Activated CD4-positive, alpha-beta T cell treated with anti-CD3 and anti-CD28 coated beads for 36 hours (primary cell): ENCODE data around the gene ADAP1. TPM values are rescaled to one million over a fixed set of nuclear protein-coding genes. Genes with fewer than 3 reads are reported as not detected.
A peak's percentile ranks its signal among the peaks of the same experiment; 100 is the strongest.
"Not testable (repeated sequence)": the region's sequence is repeated elsewhere in the genome, so short reads cannot be mapped to it uniquely, and the experiment has no call there.

Experiments
- ATAC-seq: fragments of 200-7000 bp; cut with Tn5 transposase; one replicate; pipeline ENCODE4 v1.10.0; 2021; ENCODE audit warnings: mild to moderate bottlenecking, moderate library complexity
- CTCF ChIA-PET: fragments of 350-600 bp; sonication (Branson Sonifier 250); formaldehyde crosslinking; loops from one replicate; lab custom pipeline; 2021; ENCODE audit warnings: antibody characterized with exemption; lab: Charles Lee
- POLR2A ChIA-PET: fragments of 350-600 bp; sonication (Branson Sonifier 250); formaldehyde crosslinking; loops from one replicate; lab custom pipeline; 2021; ENCODE audit warnings: antibody characterized with exemption, inconsistent platforms; lab: Charles Lee
- DNase-seq: peaks from one replicate; pipeline ENCODE4 v3.0.0-alpha.2; 2020
- H3K27ac Mint-ChIP-seq: one replicate; pipeline ENCODE4 v1.8.0; 2021; ENCODE audit warnings: mixed read lengths
- H3K27me3 Mint-ChIP-seq: one replicate; pipeline ENCODE4 v1.8.0; 2021; ENCODE audit warnings: mixed read lengths
- H3K36me3 Mint-ChIP-seq: one replicate; pipeline ENCODE4 v1.8.0; 2021; ENCODE audit warnings: low read depth, mixed read lengths
- H3K4me1 Mint-ChIP-seq: one replicate; pipeline ENCODE4 v1.8.0; 2021; ENCODE audit warnings: mixed read lengths
- H3K4me3 Mint-ChIP-seq: one replicate; pipeline ENCODE4 v1.8.0; 2021; ENCODE audit warnings: mild to moderate bottlenecking, moderate library complexity, mixed read lengths
- H3K9me3 Mint-ChIP-seq: one replicate; pipeline ENCODE4 v1.8.0; 2021; ENCODE audit warnings: low read depth, mixed read lengths
- intact Hi-C, 2 experiments: fragments of 100-400 bp; cut with DNase I in 1 of 2; cut with micrococcal nuclease in 1 of 2; formaldehyde crosslinking; loops; one replicate each; pipeline versions ENCODE4 v1.14.2 to v1.15.1; 2022 to 2024; cut with DNase I, micrococcal nuclease
- total RNA-seq, 2 experiments: library from RNA; stranded (reverse); gene quantifications; one replicate each; pipeline ENCODE4 v1.2.3, GENCODE V29; 2021

ADAP1 gene
- total RNA-seq, 2 experiments from 2014 or later = 13.1 to 14.8 TPM

DNA sequence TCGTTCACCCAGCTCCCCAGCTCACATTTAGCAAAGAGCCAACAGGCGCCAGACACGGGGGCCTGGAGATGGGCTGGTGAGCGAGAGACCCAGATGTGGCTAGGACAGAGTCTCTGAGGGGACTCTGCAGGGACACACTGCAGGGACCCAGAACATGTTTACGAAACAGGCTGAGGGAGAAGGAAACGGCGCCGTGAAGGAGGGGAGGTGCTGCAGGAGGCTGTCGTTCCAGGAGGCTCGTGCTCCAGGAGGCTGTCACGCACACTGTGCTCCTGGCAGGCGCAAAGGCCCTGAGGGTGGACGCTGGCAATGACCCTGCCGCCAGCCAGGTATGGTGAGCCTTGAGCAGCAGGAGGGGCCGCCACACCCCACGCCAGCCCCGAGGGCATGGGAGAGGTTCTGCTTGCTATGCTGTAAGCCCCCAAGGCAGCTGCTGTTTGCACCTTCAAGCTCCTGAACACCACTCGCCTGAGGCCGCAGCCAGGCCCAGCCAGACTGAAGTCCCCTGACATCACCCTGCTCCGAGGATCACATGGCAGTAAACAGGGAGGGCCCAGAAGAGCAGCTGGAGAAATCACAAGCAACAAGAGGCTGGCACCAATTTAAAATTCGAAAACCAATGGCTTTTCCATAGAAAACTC lies 27.3 kb downstream of the ADAP1 start:
- ChIA-PET CTCF (no interaction called here), POLR2A (no interaction called here)
- Mint-ChIP-seq H3K4me3 (no peak overlapping the region), H3K4me1 (peaks cover 43% of the 10 kb centered on the region), H3K9me3 (no peaks in the 10 kb centered on the region), H3K27ac (no peak overlapping the region), H3K36me3 (no peaks in the 10 kb centered on the region), H3K27me3 (no peaks in the 10 kb centered on the region)
- ATAC-seq (no peak), DNase-seq (peak; percentile 6)
- intact Hi-C loops = no loop called here

DNA sequence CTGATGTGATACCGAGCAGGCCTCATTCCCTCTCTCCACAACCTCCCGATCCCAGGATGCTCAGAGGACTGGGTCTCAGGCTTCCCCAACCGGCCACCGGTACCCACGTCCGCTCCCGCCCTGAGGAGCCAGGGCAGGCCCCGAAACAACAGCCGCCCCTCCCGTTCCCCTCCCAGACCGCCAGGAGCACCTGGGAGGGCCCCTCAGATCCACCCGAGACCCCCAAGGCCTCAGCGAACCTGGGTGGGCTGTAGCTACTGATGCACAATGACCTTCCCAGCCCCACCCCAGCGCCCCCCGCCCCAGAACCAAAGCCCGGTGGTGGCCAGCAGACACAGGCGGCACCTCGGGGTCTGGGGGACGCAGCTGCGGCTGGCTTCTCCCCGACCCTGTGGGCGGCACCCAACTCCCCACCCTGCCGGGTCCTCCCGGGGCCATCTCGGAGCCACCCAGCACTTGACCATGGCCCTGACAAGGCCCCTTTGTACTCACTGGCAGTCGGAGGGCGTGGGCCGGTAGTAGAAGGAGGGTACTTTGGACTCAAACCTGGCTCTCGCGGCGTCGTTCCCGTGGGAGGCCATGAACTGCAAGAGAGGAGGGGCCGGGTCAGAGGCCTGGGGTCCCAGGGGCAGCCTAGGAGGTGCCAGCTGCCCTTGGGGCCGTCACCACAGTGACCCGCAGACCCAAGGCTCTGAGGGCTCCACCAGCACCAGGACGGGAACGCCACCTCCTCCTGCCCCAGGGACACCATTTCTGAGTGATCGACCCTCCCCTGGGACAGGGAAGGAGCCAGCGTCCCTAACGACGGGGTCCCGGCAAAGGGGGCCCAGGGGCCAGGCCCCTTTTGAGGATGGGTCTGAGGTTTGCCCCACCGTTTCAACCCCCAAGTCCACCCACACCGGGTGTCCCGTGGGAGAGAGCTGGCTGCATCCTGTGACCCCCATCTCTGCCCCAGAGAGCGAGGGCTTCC lies 28.1 kb downstream of the ADAP1 start:
- H3K27ac Mint-ChIP-seq = no peak overlapping the region
- H3K36me3 Mint-ChIP-seq = no peaks in the 10 kb centered on the region
- CTCF ChIA-PET = interaction anchor here (1.7 kb wide), 1 partner anchor 16 kb away, joined by 5 read pairs; no protein-coding TSS in a partner anchor
- POLR2A ChIA-PET = no interaction called here
- no peak overlapping the region for H3K4me3 Mint-ChIP-seq
- no peaks in the 10 kb centered on the region for H3K9me3 Mint-ChIP-seq
- ATAC-seq (no peak), DNase-seq (peak; percentile 5)
- peaks cover 45% of the 10 kb centered on the region for H3K4me1 Mint-ChIP-seq
- intact Hi-C loops = no loop called here
- H3K27me3 Mint-ChIP-seq = no peaks in the 10 kb centered on the region

DNA sequence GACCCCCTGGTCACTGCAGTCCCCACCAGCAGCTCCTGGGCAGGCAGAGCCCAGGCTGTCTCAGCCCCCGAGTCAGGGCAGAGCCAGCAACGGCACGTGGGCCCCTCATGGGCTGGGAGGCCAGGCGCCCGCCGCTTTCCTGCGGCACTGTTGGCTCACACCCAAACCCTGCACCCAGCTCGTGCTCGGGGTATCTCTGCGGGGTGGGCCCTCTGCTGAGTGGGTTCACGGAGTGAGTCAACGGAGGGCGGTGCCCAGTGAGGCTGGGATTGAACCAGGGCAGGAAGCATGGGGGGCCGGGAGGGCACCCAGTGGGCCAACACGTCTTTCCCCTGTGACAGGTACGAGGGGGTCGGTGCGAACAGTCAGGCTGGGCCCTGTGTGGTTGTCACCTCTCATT lies 28.9 kb downstream of the ADAP1 start:
- CTCF ChIA-PET = interaction anchor here (1.7 kb wide), 1 partner anchor 15 kb away, joined by 5 read pairs; no protein-coding TSS in a partner anchor
- intact Hi-C loops = no loop called here
- DNase-seq = peak; percentile 51
- Mint-ChIP-seq H3K36me3 (no peaks in the 10 kb centered on the region), H3K4me1 (peaks cover 52% of the 10 kb centered on the region), H3K27ac (peak overlapping the region; percentile 31), H3K27me3 (no peaks in the 10 kb centered on the region), H3K4me3 (no peak overlapping the region), H3K9me3 (no peaks in the 10 kb centered on the region)
- POLR2A ChIA-PET = interaction anchor here (0.6 kb wide), 1 partner anchor 210 kb away, joined by 4 read pairs; no protein-coding TSS in a partner anchor
- no peak for ATAC-seq

DNA sequence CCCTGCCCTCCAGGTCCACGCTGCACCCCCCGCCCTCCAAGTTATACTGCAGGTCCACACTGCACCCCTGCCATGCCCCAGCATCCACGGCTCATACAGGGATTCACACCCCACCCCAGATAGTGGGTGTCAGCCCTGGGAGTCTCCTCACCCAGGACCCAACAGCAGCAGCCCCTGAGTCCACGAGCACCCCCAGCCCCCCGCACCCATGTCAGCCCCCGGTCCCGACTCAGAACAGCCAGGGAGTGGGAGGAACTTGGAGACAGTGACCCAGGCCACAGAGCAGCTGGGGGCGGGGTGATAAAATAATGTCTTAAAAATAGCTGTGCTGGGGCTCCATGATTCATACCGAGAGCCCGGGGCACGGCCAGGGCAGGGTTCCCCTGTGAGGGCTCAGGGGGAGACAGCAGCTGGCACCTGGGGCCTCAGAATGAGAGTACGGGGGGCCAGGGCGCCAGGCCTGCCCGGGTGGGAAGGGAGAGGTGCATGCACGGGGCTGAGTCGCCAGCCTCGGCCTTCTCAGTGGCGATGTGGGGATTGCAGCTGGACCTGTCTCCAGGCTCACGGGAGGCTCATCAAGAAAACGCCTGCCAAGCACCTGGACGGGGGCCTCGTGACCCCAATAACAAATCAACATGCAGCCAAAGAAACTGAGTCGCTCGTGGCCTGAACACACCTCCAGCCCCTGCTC lies 29.8 kb downstream of the ADAP1 start:
- no peaks in the 10 kb centered on the region for H3K27me3 Mint-ChIP-seq
- peak overlapping the region; percentile 74 for H3K27ac Mint-ChIP-seq
- H3K4me3 Mint-ChIP-seq = peak overlapping the region; percentile 48
- POLR2A ChIA-PET = no interaction called here
- CTCF ChIA-PET = interaction anchor here (0.7 to 1.7 kb wide), 4 partner anchors 15 to 534 kb away, joined by 3 to 5 read pairs (median 3); partner anchors contain the start of gene MICALL2
- ATAC-seq = peak; percentile 45
- no peaks in the 10 kb centered on the region for H3K9me3 Mint-ChIP-seq
- H3K4me1 Mint-ChIP-seq = peaks cover 49% of the 10 kb centered on the region
- DNase-seq = peak; percentile 83
- intact Hi-C loops = loop anchor here in 1 of 2 experiments (5.0 kb wide), 6 partner anchors 118 to 1018 kb away; partner anchors contain the start of genes GPR146 and MAFK
- no peaks in the 10 kb centered on the region for H3K36me3 Mint-ChIP-seq

DNA sequence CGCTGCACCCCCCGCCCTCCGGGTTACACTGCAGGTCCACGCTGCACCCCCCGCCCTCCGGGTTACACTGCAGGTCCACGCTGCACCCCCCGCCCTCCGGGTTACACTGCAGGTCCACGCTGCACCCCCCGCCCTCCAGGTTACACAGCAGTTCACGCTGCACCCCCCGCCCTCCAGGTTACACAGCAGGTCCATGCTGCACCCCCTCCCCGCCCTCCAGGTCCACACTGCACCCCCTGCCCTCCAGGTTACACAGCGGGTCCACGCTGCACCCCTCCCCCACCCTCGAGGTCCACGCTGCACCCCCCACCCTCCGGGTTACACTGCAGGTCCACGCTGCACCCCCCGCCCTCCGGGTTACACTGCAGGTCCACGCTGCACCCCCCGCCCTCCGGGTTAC lies 30.4 kb downstream of the ADAP1 start:
- DNase-seq = peak; percentile 14
- POLR2A ChIA-PET = interaction anchor here (1.3 kb wide), 1 partner anchor 18 kb away, joined by 3 read pairs; no protein-coding TSS in a partner anchor
- H3K4me3 Mint-ChIP-seq = peak overlapping the region; percentile 48

DNA sequence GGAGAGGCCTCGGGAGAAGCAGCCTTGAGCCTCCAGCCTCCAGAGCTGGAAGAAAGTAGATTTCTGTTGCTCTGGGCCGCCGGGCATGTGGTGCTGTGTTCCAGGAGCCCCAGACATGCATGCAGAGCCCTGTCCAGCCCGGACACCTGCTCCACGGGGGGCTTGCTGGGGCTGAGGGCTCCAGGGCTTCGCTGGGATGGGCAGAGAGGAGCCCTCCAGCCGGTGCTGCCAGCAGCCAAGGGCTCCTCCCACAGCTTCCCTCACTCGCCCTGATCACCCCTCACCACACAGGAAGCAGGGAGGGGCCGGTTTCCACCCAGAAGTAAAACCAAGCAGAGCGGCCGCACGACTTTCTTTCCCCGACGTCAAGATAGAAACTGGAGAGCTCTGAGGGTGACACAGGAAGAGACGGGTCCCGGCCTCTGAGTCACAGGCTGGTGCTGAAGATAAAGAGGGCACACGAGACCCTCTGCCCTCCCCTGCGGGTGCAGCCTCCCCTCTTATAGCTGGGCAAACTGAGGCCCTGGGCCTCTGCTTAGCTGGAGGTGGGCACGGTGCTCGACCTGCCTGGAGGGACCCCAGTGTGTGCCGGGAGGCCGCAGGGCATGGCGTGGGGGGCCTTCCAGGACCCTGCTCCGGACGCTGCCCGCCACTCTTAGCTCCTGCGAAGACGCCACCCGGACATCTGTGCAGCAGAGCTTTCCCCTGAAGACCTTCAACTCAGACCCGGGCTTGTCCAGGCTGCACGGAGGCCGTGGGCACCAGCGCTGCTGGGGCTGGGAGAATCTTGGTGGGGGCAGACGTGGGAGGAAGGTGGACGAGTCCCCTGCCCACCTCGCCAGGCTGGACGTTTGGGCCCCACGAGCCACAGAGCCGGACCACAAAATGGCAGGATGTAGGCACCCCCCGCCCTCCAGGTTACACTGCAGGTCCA lies 31.1 kb downstream of the ADAP1 start:
- H3K9me3 Mint-ChIP-seq = no peaks in the 10 kb centered on the region
- CTCF ChIA-PET = interaction anchor here (1.0 to 1.1 kb wide), 3 partner anchors 16 to 151 kb away, joined by 4 read pairs; no protein-coding TSS in a partner anchor
- intact Hi-C loops = loop anchor here (1.0 to 5.0 kb wide), 14 partner anchors 13 to 1019 kb away; partner anchors contain the start of genes COX19 (in 2 of the 2), ADAP1 (in 1 of the 2), GET4 (in 1 of the 2) and GPR146 (in 1 of the 2)

More for the DNA sequence above, 30.4 kb downstream of the ADAP1 start:
- intact Hi-C loops = loop anchor here in 1 of 2 experiments (5.0 kb wide), 6 partner anchors 118 to 1018 kb away; partner anchors contain the start of genes GPR146 and MAFK
- H3K27me3 Mint-ChIP-seq, ATAC-seq, H3K36me3 Mint-ChIP-seq, H3K27ac Mint-ChIP-seq, H3K9me3 Mint-ChIP-seq, CTCF ChIA-PET: not testable (repeated sequence)
- H3K4me1 Mint-ChIP-seq = peaks cover 45% of the 10 kb centered on the region

DNA sequence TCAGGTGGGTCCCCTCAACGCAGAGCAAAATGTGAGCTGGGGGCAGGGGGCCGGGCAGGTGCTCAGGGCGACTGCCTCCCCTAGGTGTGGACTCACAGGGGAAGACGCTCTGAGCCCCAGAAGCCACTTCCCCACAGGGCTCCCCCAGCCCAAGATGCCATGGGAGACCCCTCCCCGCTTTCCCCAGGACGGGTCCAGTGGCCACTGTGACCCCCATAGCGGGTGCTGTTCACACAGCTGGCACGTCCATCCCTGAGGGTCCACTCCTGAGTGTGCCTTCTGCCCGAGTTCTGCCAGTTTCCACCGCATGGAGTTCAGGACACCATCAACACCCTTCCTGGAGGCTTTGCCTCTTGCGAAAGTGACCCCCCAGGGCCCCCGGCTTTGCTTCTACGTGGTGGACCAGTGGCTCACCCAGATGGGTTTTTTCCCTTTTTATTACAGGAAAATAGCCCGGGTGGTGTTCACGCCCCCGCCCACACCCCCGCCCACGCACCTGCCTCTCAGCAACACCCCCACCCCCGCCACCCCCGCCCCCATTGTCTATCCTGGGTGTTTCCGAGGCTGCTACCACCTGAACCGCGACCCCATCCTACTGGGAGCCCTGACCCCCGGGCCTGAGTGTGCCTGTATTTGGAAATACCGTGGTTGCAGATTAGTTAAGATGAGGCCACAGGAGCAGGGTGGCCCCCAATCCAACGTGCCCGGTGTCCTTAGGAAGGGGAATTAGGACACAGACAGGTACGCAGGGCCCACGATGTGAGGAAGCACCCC lies 32.0 kb downstream of the ADAP1 start:
- CTCF ChIA-PET = interaction anchor here (1.0 to 1.1 kb wide), 4 partner anchors 15 to 150 kb away, joined by 3 to 4 read pairs (median 4); no protein-coding TSS in a partner anchor
- H3K4me3 Mint-ChIP-seq = peak overlapping the region; percentile 72
- H3K9me3 Mint-ChIP-seq = no peaks in the 10 kb centered on the region
- DNase-seq = peak; percentile 64
- H3K36me3 Mint-ChIP-seq = no peaks in the 10 kb centered on the region
- H3K27me3 Mint-ChIP-seq = no peaks in the 10 kb centered on the region
- POLR2A ChIA-PET = interaction anchor here (0.6 to 1.3 kb wide), 3 partner anchors 19 to 51 kb away, joined by 3 read pairs; no protein-coding TSS in a partner anchor
- peak; percentile 9 for ATAC-seq
- intact Hi-C loops = loop anchor here (1.0 to 5.0 kb wide), 14 partner anchors 14 to 1020 kb away; partner anchors contain the start of genes COX19 (in 2 of the 2), ADAP1 (in 1 of the 2), GET4 (in 1 of the 2) and GPR146 (in 1 of the 2)
- H3K27ac Mint-ChIP-seq = peak overlapping the region; percentile 93
- H3K4me1 Mint-ChIP-seq = peaks cover 38% of the 10 kb centered on the region

More for the DNA sequence above, 31.1 kb downstream of the ADAP1 start:
- H3K4me3 Mint-ChIP-seq = peak overlapping the region; percentile 72
- ATAC-seq = peak; percentile 92
- POLR2A ChIA-PET = interaction anchor here (0.6 to 1.3 kb wide), 4 partner anchors 18 to 277 kb away, joined by 3 read pairs; no protein-coding TSS in a partner anchor
- no peaks in the 10 kb centered on the region for H3K27me3 Mint-ChIP-seq
- DNase-seq = peak; percentile 97
- H3K27ac Mint-ChIP-seq = peak overlapping the region; percentile 93
- H3K36me3 Mint-ChIP-seq = no peaks in the 10 kb centered on the region
- H3K4me1 Mint-ChIP-seq = peaks cover 39% of the 10 kb centered on the region

DNA sequence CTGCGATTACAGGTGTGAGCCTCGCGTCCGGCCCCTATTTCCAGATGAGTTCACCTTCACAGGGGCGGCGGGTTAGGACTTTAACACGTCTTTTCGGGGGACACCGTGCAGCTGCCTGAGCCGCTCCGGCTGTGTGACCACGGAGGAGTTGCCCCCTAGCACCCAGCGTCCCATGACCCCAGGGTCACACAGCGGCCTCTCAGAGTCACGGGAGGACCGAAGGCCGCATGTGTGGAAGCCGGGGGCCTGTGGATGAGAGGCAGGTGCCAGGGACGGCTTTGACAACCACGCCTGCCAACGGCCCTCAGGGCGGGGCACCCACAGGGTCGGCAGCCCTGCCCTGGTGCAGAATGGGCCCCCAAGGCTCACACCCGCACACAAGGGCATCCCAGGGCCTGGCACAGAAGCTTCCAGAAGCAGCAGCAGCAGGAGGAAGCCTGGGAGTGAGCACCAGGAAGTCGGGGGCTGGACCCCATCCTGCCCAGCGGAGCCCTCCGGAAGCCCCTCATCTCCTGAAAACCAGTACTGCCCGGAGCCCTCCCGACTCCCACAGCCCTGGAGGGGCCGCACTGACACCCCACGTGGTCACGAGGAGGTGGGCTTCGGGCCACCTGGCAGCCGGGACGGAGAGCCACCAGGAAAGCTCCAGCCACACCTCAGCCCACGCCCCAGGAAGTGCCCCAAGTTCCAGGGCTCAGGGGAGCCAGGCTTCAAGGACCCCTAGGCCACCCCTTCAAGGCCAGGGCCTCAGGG lies 32.7 kb downstream of the ADAP1 start:
- peaks cover 38% of the 10 kb centered on the region for H3K4me1 Mint-ChIP-seq
- intact Hi-C loops = loop anchor here (1.0 to 5.0 kb wide), 10 partner anchors 11 to 1021 kb away; partner anchors contain the start of genes COX19 (in 1 of the 2), GPR146 (in 1 of the 2) and MAFK (in 1 of the 2)
- ChIA-PET POLR2A (interaction anchor here (0.6 kb wide), 1 partner anchor 36 kb away, joined by 3 read pairs; no protein-coding TSS in a partner anchor), CTCF (interaction anchor here (1.0 to 1.4 kb wide), 2 partner anchors 12 to 36 kb away, joined by 3 to 4 read pairs; no protein-coding TSS in a partner anchor)
- peak; percentile 35 for DNase-seq
- no peaks in the 10 kb centered on the region for H3K36me3 Mint-ChIP-seq
- peak overlapping the region; percentile 25 for H3K27ac Mint-ChIP-seq
- no peaks in the 10 kb centered on the region for H3K9me3 Mint-ChIP-seq
- no peak overlapping the region for H3K4me3 Mint-ChIP-seq
- ATAC-seq = no peak
- no peaks in the 10 kb centered on the region for H3K27me3 Mint-ChIP-seq
